Kidney (tissue), 14 donors: ENCODE measurements around the gene BAZ2B. TPM values are rescaled to one million over a fixed set of nuclear protein-coding genes. Genes with fewer than 3 reads are reported as not detected.

Source experiments
- DNase-seq, 5 donors: peaks; one replicate each; pipeline ENCODE4 v3.0.0-alpha.2; 2013 to 2020
- FAIRE-seq: peaks from 2 replicates; lab custom pipeline; 2012; peaks lifted over from hg19 to GRCh38; lab: Jason Lieb, UNC
- H3K27ac ChIP-seq, 2 donors: one replicate each; pipeline ENCODE4 v1.7.0; 2013; ENCODE audit warnings: low read depth in 2 of 2, low read length in 2 of 2, inconsistent platforms in 1 of 2
- H3K27me3 ChIP-seq: one replicate; pipeline ENCODE4 v1.7.1; 2013; ENCODE audit warnings: low read length, inconsistent platforms; ENCODE audit not compliant: control insufficient read depth, insufficient read depth
- H3K36me3 ChIP-seq, 3 donors: one replicate each; pipeline versions ENCODE4 v1.7.0 to v1.7.1; 2013; ENCODE audit warnings: low read length in 3 of 3, control low read depth in 1 of 3, inconsistent platforms in 1 of 3; ENCODE audit not compliant: insufficient read depth in 3 of 3, control insufficient read depth in 2 of 3
- H3K4me1 ChIP-seq, 3 donors: one replicate each; pipeline versions ENCODE4 v1.7.0 to v1.7.1; 2013; ENCODE audit warnings: low read length in 3 of 3, inconsistent platforms in 1 of 3, low read depth in 1 of 3; ENCODE audit not compliant: control insufficient read depth in 2 of 3, insufficient read depth in 2 of 3
- H3K4me3 ChIP-seq, 3 donors: one replicate each; pipeline versions ENCODE4 v1.7.0 to v1.8.1; 2013; ENCODE audit warnings: low read length in 3 of 3, control low read depth in 1 of 3, inconsistent platforms in 1 of 3
- H3K9ac ChIP-seq, 3 donors: one replicate each; pipeline versions ENCODE4 v1.7.0 to v1.7.1; 2013; ENCODE audit warnings: low read length in 3 of 3, control low read depth in 1 of 3, inconsistent platforms in 1 of 3
- H3K9me3 ChIP-seq, 3 donors: one replicate each; pipeline versions ENCODE4 v1.7.0 to v1.7.1; 2013; ENCODE audit warnings: low read length in 3 of 3, control low read depth in 1 of 3, inconsistent platforms in 1 of 3; ENCODE audit not compliant: control insufficient read depth in 2 of 3, insufficient read depth in 1 of 3
- intact Hi-C: fragments of 100-400 bp; cut with DNase I; formaldehyde crosslinking; loops from one replicate; pipeline ENCODE4 v1.11.1; 2022
- polyA plus RNA-seq: library from polyadenylated mRNA; stranded (reverse); fragments of 350-450 nt; fragmentation: Illumina TruSeq; extraction: RNeasy Lipid Tissue Mini Kit (QIAGEN cat#74804); gene quantifications from one replicate; pipeline ENCODE4 v1.2.3, GENCODE V29; 2014; ENCODE audit warnings: low read depth, low replicate concordance; ENCODE audit not compliant: insufficient read depth
- total RNA-seq: library from RNA; stranded (reverse); fragmentation: NEBNext Ultra II Directional; extraction: Animal tissue kit (Norgen Biotek cat#: 25700); gene quantifications from one replicate; pipeline ENCODE4 v1.2.1, GENCODE V29; 2021
- TF ChIP-seq, protein P1 (sequence below): IDR thresholded peaks from 3 replicates; pipeline ENCODE4 v1.5.1; 2012; ENCODE audit warnings: mild to moderate bottlenecking, moderate library complexity, borderline replicate concordance; ENCODE audit not compliant: insufficient read depth; ENCODE audit errors: extremely low read depth
- donor health status: control.
- donor health status: control.
- donor health status: control.
- donor health status: control.
- donor health status: control.
- donor health status: DM: yes; HTN: yes; CAD: no.
- donor health status: Normal renal cell carcinoma (clear cell type).

Gene BAZ2B
- total and polyA plus RNA-seq, 2 donors from 2014 or later, result 5.1 to 87.3 TPM

- H3K27me3 ChIP-seq, result no peaks in the 10 kb centered on the region
- peaks cover 0 to 2% (median 0%) of the 10 kb centered on the region in 3 donors for H3K9me3 ChIP-seq
- no peak overlapping the region for H3K9ac ChIP-seq
- no peak overlapping the region for H3K4me3 ChIP-seq
- FAIRE-seq (no peak), DNase-seq (no peak)
- H3K4me1 ChIP-seq, result no peaks in the 10 kb centered on the region
- H3K27ac ChIP-seq, result no peak overlapping the region
- intact Hi-C loops, result no loop called here
- TF ChIP-seq, protein P1, sequence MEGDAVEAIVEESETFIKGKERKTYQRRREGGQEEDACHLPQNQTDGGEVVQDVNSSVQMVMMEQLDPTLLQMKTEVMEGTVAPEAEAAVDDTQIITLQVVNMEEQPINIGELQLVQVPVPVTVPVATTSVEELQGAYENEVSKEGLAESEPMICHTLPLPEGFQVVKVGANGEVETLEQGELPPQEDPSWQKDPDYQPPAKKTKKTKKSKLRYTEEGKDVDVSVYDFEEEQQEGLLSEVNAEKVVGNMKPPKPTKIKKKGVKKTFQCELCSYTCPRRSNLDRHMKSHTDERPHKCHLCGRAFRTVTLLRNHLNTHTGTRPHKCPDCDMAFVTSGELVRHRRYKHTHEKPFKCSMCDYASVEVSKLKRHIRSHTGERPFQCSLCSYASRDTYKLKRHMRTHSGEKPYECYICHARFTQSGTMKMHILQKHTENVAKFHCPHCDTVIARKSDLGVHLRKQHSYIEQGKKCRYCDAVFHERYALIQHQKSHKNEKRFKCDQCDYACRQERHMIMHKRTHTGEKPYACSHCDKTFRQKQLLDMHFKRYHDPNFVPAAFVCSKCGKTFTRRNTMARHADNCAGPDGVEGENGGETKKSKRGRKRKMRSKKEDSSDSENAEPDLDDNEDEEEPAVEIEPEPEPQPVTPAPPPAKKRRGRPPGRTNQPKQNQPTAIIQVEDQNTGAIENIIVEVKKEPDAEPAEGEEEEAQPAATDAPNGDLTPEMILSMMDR, result no peak
- no peaks in the 10 kb centered on the region for H3K36me3 ChIP-seq
These were observed 84.9 kb downstream of the BAZ2B start for GRCh38 chr2:159531475-159531874.

GRCh38 chr2:159526433-159526832 is 89.9 kb downstream of the BAZ2B start:
- peaks cover 0 to 2% (median 0%) of the 10 kb centered on the region in 3 donors for H3K9me3 ChIP-seq
- no peaks in the 10 kb centered on the region for H3K36me3 ChIP-seq
- H3K4me3 ChIP-seq, result no peak overlapping the region
- no peak overlapping the region for H3K27ac ChIP-seq
- TF ChIP-seq, protein P1, result no peak
- no peaks in the 10 kb centered on the region for H3K4me1 ChIP-seq
- no peak overlapping the region for H3K9ac ChIP-seq
- DNase-seq (no peak), FAIRE-seq (no peak)
- no peaks in the 10 kb centered on the region for H3K27me3 ChIP-seq
- intact Hi-C loops, result no loop called here

DNA sequence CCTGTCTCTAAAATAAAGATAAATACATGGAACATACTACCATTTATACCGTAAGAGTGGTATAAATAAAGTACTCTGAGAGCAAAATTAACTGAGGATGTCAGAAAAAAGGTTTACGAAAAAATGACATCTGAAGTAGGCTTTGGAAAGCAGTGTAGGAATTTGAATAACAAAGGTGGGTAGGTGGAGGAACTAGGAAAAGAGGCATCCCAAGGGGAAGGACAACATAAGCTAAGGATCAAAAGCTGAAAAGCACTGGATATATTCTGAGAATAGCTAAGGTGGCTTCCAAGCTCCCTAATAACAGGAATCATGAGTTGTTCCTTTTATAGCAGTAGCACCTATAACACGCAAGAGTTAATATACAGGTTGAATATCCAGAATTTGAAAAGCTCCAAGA is 91.3 kb downstream of the BAZ2B start:
- Histone ChIP-seq H3K9me3 (peaks cover 0 to 2% (median 0%) of the 10 kb centered on the region in 3 donors), H3K4me1 (no peaks in the 10 kb centered on the region), H3K36me3 (no peaks in the 10 kb centered on the region), H3K27me3 (no peaks in the 10 kb centered on the region), H3K27ac (no peak overlapping the region), H3K9ac (no peak overlapping the region), H3K4me3 (no peak overlapping the region)
- DNase-seq (no peak), FAIRE-seq (no peak)
- TF ChIP-seq, protein P1, result no peak
- intact Hi-C loops, result no loop called here

- H3K36me3 ChIP-seq, result no peaks in the 10 kb centered on the region
- no peaks in the 10 kb centered on the region for H3K9me3 ChIP-seq
- TF ChIP-seq, protein P1, result no peak
- no peak overlapping the region for H3K4me3 ChIP-seq
- no peak overlapping the region for H3K27ac ChIP-seq
- DNase-seq (no peak), FAIRE-seq (no peak)
- intact Hi-C loops, result no loop called here
- no peaks in the 10 kb centered on the region for H3K27me3 ChIP-seq
- H3K4me1 ChIP-seq, result peaks cover 0 to 2% (median 0%) of the 10 kb centered on the region in 3 donors
- H3K9ac ChIP-seq, result no peak overlapping the region
These were observed 95.1 kb downstream of the BAZ2B start for GRCh38 chr2:159521272-159521671.
